Coronary artery (tissue), 2 donors: ENCODE measurements around the gene MED22.
"Not testable (repeated sequence)": the region's sequence is repeated elsewhere in the genome, so short reads cannot be mapped to it uniquely, and the experiment has no call there.

Source experiments
- DNase-seq: peaks from one replicate; pipeline ENCODE4 v3.0.0-alpha.2; 2017; ENCODE audit warnings: low spot score
- H3K27ac ChIP-seq, 2 donors: fragments of 200-600 bp; sonication (generic); one replicate each; pipeline ENCODE4 v1.5.1; 2016 to 2019
- H3K4me3 ChIP-seq: fragments of 200-600 bp; sonication (generic); 2 replicates; pipeline ENCODE4 v1.5.1; 2016; ENCODE audit warnings: mild to moderate bottlenecking, moderate library complexity
- TF ChIP-seq, protein P1 (sequence below): fragments of 200-600 bp; sonication (generic); IDR thresholded peaks from one replicate; pipeline ENCODE4 v1.5.1; 2019; ENCODE audit warnings: antibody characterized with exemption

Gene MED22

DNA sequence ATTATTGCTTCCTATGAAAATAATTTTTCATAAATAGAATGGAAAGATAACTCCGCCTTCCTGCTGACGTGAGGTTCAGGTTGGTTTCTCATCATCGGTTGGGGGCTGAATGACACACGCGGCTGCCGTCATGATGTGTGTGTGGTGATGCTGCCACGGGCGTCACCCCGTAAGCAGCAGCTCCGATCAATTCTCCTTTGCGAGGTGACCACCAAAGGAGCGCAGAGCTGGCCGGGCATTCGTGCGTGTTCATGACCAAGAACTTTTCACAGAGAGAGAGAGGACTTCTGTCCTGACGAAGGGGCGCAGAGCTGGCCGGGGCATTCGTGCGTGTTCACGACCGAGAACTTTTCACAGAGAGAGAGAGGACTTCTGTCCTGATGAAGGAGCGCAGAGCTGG lies 42.2 kb downstream of the MED22 start:
- TF ChIP-seq, protein P1, sequence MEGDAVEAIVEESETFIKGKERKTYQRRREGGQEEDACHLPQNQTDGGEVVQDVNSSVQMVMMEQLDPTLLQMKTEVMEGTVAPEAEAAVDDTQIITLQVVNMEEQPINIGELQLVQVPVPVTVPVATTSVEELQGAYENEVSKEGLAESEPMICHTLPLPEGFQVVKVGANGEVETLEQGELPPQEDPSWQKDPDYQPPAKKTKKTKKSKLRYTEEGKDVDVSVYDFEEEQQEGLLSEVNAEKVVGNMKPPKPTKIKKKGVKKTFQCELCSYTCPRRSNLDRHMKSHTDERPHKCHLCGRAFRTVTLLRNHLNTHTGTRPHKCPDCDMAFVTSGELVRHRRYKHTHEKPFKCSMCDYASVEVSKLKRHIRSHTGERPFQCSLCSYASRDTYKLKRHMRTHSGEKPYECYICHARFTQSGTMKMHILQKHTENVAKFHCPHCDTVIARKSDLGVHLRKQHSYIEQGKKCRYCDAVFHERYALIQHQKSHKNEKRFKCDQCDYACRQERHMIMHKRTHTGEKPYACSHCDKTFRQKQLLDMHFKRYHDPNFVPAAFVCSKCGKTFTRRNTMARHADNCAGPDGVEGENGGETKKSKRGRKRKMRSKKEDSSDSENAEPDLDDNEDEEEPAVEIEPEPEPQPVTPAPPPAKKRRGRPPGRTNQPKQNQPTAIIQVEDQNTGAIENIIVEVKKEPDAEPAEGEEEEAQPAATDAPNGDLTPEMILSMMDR, result no peak
- Histone ChIP-seq H3K4me3 (no peak overlapping the region), H3K27ac (no peak overlapping the region)
- no peak for DNase-seq

DNA sequence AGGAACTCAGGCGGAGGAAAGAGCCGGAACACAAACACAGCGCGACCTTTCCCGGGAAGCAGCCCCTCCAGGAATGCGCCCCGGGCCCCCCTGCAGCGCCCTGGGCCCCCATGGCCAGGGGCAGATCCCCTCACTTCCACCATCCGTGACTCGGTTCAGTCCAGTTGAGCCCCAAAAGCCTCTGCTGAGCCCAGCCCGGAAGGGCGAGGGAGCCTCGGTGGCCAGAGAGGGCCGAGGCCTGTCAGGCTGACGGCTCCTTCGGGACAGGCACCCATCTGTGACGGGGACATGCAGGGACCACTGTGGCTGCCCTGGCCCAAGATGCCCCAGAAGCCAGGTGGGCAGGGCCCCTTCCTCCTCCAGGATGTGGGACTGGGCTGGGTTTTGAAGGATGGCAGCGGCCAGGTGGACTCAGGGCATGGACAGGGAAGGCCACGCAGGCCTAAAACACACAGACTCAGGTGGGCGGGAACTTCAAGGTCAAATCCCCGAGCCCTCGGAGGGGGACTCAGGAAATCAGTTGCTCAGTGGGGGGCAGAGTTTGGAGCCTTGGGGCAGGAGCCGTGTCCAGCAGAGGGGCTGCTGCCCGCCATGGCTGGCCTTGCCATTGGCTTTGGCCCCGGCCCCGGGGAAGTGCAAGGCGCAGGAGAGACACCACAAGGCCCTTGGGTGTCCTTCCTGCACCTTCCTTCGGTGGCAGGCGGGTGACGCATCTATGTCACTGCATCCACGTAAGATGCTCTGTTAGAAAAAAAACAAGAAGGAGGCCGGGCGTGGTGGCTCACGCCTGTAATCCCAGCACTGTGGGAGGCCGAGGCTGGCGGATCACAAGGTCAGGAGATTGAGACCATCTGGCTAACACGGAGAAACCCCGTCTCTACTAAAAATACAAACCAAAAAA lies 43.2 kb downstream of the MED22 start:
- peak; percentile 58 for DNase-seq
- no peak overlapping the region for H3K4me3 ChIP-seq
- H3K27ac ChIP-seq, result no peak overlapping the region
- TF ChIP-seq, protein P1, result no peak

DNA sequence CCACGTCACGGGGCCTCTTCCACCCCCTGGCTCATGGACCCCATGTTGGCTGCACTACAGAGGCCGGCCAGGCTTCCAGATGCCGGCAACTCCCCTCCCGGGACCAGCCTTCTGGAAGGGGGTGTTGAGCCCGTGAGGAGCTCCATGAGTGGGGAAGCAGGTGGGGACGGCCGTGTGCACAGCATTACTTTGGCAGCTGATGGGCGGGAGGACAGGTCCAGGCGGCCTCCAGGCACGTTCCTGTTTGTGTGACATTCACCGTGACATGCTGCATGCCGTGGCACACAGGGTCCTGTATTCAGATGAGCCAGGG lies 43.8 kb downstream of the MED22 start:
- H3K4me3 ChIP-seq, result no peak overlapping the region
- DNase-seq, result no peak
- TF ChIP-seq, protein P1, result no peak

DNA sequence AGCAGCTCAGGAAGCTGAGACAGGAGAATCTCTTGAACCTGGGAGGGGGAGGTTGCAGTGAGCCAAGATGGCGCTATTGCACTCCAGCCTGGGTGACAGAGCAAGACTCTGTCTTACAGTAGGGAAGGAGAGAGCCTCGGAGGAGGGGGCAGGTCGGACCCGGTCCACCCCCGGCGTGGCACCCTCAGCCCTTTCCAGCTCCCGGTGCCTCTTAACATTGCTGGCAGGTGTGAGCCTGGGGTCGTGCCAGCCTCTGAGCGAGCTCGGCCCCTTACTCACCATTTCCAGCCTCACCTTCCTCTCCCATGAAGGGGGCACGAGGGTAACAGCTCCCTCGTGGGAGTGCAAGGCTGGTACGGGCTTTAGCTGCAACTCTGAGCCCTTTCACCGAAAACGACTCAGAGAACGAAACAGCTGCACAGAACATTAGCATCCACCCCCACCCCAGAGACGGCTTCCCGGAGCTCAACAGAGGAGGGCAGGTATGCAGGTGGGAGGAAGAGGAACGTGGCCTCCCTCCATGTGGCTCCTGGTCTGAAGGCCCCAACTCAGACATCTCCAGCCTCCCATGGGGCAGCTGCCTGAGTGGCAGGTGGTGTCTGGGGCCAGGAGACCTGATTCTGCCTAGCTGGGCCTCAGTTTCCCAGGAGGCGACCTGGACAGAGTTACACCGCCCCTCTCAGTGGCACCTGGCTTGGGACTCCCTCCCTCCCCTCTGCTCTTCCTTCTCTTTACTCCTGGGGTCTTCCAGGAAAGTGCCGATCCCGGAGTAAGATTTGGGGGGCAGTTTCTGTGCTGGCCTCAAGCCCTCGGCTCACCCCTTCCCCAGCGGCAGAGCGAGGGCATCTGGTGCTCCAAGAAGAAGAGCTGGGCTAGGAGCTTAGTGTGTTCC lies 44.4 kb downstream of the MED22 start:
- no peak overlapping the region for H3K4me3 ChIP-seq
- TF ChIP-seq, protein P1, result no peak
- DNase-seq, result peak; percentile 63
- no peak overlapping the region for H3K27ac ChIP-seq

More for the DNA sequence above, 43.8 kb downstream of the MED22 start:
- H3K27ac ChIP-seq, result no peak overlapping the region

DNA sequence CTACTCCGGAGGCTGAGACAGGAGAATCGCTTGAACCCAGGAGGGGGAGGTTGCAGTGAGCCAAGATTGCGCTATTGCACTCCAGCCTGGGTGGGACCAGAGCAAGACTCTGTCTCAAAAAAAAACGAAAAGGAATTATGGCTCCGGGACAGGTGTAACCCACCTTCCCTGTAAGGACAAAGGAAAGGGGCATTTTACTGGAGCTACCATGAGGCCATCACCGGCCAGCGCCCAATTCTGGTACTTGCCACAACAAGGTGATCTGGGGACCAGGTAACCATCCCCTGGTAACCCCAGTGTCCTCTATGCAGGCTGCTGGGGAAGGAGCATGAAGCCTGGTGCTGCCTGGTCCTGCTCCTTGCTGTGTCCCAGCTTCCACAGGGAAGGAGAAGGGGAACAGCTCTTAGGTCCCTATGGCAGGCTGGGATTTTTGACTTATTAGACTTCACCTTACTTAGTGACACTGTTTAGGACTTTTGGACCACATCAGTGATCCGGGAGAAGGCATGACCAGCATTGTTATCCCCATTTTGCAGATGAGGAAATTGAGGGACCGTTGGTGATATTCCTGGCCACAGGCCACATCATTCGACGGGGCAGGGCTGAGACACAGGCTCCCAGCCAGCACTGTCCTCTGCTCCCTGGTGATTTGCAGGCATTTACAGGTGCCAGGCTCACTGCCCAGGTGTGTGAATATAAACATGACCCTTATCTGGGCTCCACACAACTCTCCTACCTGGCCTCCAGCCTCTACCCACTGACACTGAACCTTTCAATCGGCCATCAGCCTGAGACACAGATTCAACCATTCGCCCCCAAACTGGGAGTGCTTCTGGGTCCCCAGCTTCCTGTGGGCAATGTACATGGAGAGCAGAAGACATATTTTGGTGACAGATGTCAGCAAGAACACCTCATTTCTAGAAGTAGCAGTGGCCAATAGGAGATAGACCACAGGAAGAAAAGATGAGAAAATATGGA lies 46.4 kb downstream of the MED22 start:
- TF ChIP-seq, protein P1, result no peak
- peak; percentile 47 for DNase-seq
- Histone ChIP-seq H3K4me3 (no peak overlapping the region), H3K27ac (no peak overlapping the region)

DNA sequence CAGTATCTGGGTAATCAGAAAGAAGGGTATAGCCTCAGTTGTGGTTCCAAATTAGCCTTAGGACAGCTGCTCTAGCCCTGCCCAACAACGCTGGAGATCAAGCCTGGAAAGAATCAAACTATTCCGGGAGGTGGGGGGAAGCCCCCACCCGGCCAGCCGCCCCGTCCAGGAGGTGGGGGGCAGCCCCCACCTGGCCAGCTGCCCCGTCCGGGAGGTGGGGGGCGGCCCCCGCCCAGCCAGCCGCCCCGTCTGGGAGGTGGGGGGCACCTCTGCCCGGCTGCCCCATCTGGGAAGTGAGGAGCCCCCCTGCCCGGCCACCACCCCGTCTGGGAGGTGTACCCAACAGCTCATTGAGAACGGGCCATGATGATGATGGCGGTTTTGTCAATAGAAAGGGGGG lies 47.9 kb downstream of the MED22 start:
- H3K4me3 ChIP-seq, H3K27ac ChIP-seq: not testable (repeated sequence)
- peak; percentile 53 for DNase-seq
